Osteoblast (primary cell): Measurements from ENCODE around the gene GINM1. TPM values are rescaled to one million over a fixed set of nuclear protein-coding genes. Genes with fewer than 3 reads are reported as not detected.

ENCODE experiments used
- DNase-seq: peaks from one replicate; pipeline ENCODE4 v3.0.0; 2011; ENCODE audit warnings: low spot score, mixed read lengths; ENCODE audit not compliant: insufficient read length; ENCODE audit errors: missing footprints
- H2AFZ ChIP-seq: 2 replicates; pipeline ENCODE4 v1.6.0; 2011; ENCODE audit warnings: mild to moderate bottlenecking, low read length
- H3K27ac ChIP-seq: 2 replicates; pipeline ENCODE4 v1.5.1; 2011; ENCODE audit warnings: mild to moderate bottlenecking, low read depth, low read length, moderate library complexity
- H3K27me3 ChIP-seq: 2 replicates; pipeline ENCODE4 v1.6.0; 2012; ENCODE audit warnings: mild to moderate bottlenecking, control low read depth, inconsistent platforms, low read length, moderate library complexity; ENCODE audit not compliant: insufficient read depth
- H3K36me3 ChIP-seq: 2 replicates; pipeline ENCODE4 v1.5.1; 2011; ENCODE audit warnings: mild to moderate bottlenecking, low read length, control low read depth, moderate library complexity; ENCODE audit not compliant: insufficient read depth
- H3K4me1 ChIP-seq: 2 replicates; pipeline ENCODE4 v1.5.1; 2011; ENCODE audit warnings: mild to moderate bottlenecking, low read length, control low read depth, moderate library complexity; ENCODE audit not compliant: insufficient read depth
- H3K4me2 ChIP-seq: 2 replicates; pipeline ENCODE4 v1.6.0; 2011; ENCODE audit warnings: mild to moderate bottlenecking, low read length; ENCODE audit not compliant: insufficient read depth
- H3K4me3 ChIP-seq: fragments of 200-600 bp; sonication (generic); 3 replicates; pipeline ENCODE4 v1.5.1; 2012; ENCODE audit warnings: mild to moderate bottlenecking, low read length, inconsistent platforms; ENCODE audit not compliant: insufficient read depth
- H3K79me2 ChIP-seq: 2 replicates; pipeline ENCODE4 v1.6.0; 2012; ENCODE audit warnings: mild to moderate bottlenecking, low read length, control low read depth, inconsistent platforms; ENCODE audit not compliant: insufficient read depth
- H3K9me3 ChIP-seq: 2 replicates; pipeline ENCODE4 v1.5.1; 2011; ENCODE audit warnings: low read depth, low read length, control low read depth
- H4K20me1 ChIP-seq: 2 replicates; pipeline ENCODE4 v1.6.0; 2012; ENCODE audit warnings: mild to moderate bottlenecking, low read length, control low read depth; ENCODE audit not compliant: insufficient read depth
- CTCF ChIP-seq: IDR thresholded peaks from 2 replicates; pipeline ENCODE4 v1.5.1; 2011; ENCODE audit warnings: mild to moderate bottlenecking, low read depth, low read length, moderate library complexity; ENCODE audit errors: extremely low read depth
- total RNA-seq: library from RNA; depleted of rRNA; stranded (reverse); fragments of >200 nt; gene quantifications from 2 replicates; pipeline ENCODE4 v1.2.3, GENCODE V29; 2012

GINM1 gene
- total RNA-seq, 1 donor: 75.3 TPM

DNA sequence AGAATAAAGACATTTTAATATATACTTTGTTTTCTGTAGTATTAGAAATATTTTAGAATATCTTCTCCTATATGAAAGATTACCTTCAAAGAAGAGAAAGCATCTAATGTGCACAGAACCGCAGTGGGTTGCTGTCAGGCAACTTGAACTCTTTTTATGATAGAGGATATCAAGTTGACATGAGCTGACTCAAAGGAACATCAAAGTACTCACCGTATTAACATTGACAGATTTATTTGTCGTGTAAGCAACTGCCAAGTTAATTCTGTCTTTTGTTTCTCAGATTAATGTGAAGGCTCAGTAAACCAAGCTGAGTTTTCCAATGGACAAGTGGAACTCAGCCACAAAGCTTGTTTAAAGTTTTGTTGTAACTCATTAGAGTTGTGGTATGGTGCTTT, 2.2 kb upstream of the GINM1 start:
- Histone ChIP-seq H3K4me1 (peaks cover 25% of the 10 kb centered on the region), H2AFZ (no peak overlapping the region), H3K27ac (no peak overlapping the region), H3K9me3 (no peaks in the 10 kb centered on the region), H3K27me3 (peaks cover 6% of the 10 kb centered on the region), H3K36me3 (no peaks in the 10 kb centered on the region), H3K79me2 (peaks cover 25% of the 10 kb centered on the region), H3K4me3 (no peak overlapping the region), H4K20me1 (peaks cover 17% of the 10 kb centered on the region), H3K4me2 (peak overlapping the region; percentile 32)
- TF ChIP-seq CTCF: no peak
- no peak for DNase-seq

DNA sequence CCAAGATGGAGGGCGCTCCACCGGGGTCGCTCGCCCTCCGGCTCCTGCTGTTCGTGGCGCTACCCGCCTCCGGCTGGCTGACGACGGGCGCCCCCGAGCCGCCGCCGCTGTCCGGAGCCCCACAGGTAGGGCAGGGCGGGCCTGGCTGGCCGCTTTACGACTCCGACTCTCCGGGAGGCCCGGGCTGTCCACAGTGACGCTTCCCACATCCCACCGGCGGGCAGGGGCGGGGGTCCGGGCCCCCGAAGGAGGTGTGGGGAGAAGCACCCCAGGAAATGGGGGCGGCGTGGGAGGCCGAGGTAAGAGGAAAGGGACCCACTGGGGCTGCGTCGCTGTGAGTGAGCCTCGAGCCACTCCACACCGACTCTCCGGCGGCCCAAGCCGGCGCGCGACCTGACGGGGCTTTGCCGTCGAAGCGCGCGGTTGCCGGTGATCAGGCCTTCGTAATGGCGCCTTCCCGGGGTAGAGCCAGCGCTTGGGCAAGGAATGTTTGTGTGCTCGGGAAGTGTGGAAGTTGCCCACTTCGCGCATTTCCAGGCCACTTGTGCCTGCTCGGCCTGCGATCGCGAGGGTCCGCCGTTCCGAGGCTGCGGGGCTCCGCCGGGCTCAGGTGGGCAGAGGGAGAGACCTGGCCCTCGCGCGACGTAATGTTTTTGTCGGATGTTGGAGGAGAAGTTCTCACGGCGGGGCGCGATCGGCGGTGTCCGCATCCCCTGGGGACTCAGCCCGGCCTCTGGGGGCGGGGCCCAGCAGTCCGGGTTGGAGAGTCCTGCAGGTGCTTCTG, 427 bp downstream of the GINM1 start:
- peak; percentile 90 for DNase-seq
- H3K36me3 ChIP-seq: no peaks in the 10 kb centered on the region
- peak overlapping the region; percentile 96 for H2AFZ ChIP-seq
- H4K20me1 ChIP-seq: peaks cover 17% of the 10 kb centered on the region
- no peaks in the 10 kb centered on the region for H3K27me3 ChIP-seq
- H3K4me1 ChIP-seq: peaks cover 25% of the 10 kb centered on the region
- H3K4me3 ChIP-seq: peak overlapping the region; percentile 95
- TF ChIP-seq CTCF: no peak
- H3K9me3 ChIP-seq: no peaks in the 10 kb centered on the region
- peaks cover 43% of the 10 kb centered on the region for H3K79me2 ChIP-seq
- peak overlapping the region; percentile 92 for H3K4me2 ChIP-seq
- peak overlapping the region; percentile 73 for H3K27ac ChIP-seq

DNA sequence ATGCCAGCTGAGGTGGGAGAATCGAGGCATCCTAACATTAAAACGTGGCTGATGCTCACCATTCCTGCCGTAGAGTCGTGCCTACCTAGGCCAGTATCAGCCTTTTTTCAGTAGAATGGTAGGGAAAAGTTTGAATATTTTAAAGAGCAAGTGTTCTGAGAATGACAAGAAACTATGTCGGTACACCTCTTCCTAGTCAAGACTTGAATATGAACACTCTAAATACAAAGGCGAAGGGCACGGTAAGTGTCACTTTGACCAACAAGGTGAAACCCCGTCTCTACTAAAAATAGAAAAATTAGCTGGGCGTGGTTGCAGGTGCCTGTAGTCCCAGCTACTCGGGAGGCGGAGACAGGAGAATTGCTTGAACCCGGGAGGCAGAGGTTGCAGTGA, 1.0 kb downstream of the GINM1 start:
- peaks cover 17% of the 10 kb centered on the region for H4K20me1 ChIP-seq
- H3K4me2 ChIP-seq: peak overlapping the region; percentile 92
- DNase-seq: no peak
- H3K4me3 ChIP-seq: peak overlapping the region; percentile 95
- no peaks in the 10 kb centered on the region for H3K9me3 ChIP-seq
- H3K27me3 ChIP-seq: no peaks in the 10 kb centered on the region
- peak overlapping the region; percentile 73 for H3K27ac ChIP-seq
- peaks cover 25% of the 10 kb centered on the region for H3K4me1 ChIP-seq
- no peaks in the 10 kb centered on the region for H3K36me3 ChIP-seq
- H3K79me2 ChIP-seq: peaks cover 45% of the 10 kb centered on the region
- no peak for TF ChIP-seq CTCF
- peak overlapping the region; percentile 96 for H2AFZ ChIP-seq

GRCh38 chr6:149567945-149568585, 1.9 kb downstream of the GINM1 start:
- H3K4me2 ChIP-seq: peak overlapping the region; percentile 92
- peaks cover 24% of the 10 kb centered on the region for H3K4me1 ChIP-seq
- no peaks in the 10 kb centered on the region for H3K36me3 ChIP-seq
- H3K27me3 ChIP-seq: no peaks in the 10 kb centered on the region
- peaks cover 17% of the 10 kb centered on the region for H4K20me1 ChIP-seq
- no peak overlapping the region for H3K4me3 ChIP-seq
- peaks cover 50% of the 10 kb centered on the region for H3K79me2 ChIP-seq
- no peak for TF ChIP-seq CTCF
- no peak overlapping the region for H3K27ac ChIP-seq
- no peaks in the 10 kb centered on the region for H3K9me3 ChIP-seq
- no peak overlapping the region for H2AFZ ChIP-seq
- DNase-seq: no peak
